ENCODE data around the gene ETV3.

DNA sequence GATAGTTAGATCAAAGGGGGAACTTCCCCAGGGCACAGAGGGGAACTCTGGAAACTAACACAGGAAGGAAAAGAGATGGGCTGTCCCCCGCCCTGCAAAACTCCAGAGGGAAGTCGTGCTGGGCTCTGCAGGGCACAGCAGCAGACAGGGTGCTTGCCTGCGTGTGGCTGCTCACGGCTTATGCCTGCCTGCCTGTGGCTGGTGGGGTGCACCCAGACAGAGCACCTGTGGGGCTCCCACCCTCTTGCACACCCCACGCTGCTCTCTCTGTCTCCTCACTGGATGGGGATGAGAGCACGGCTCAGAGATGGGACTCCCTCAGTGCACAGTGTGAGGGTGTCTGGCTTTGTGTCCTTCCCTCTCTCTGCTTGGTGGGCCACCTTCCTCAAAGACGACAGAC is 25.1 kb downstream of the ETV3 start:
- TF ChIP-seq EZH2 (IDR thresholded peaks at IDR 0.05; ENCODE audit: insufficient read depth, poor library complexity, severe bottlenecking): no peak
- TF ChIP-seq EZH2phosphoT487 (IDR thresholded peaks at IDR 0.05; ENCODE audit: insufficient read depth, low read depth): no peak

All from GM23248 (cell line).